DOHH2 (cell line): ENCODE data around the gene MVP.

Experiments
- EZH2phosphoT487 ChIP-seq: fragments of 200-600 bp; sonication (generic); IDR thresholded peaks from 2 replicates; pipeline ENCODE4 v1.6.1; 2017; ENCODE audit warnings: borderline replicate concordance, mild to moderate bottlenecking, antibody characterized with exemption, low read length, moderate library complexity, mixed read lengths
- TF ChIP-seq, protein P1 (sequence below): fragments of 200-600 bp; sonication (generic); IDR thresholded peaks from one replicate; pipeline ENCODE4 v1.5.1; 2014; ENCODE audit warnings: antibody characterized with exemption, mild to moderate bottlenecking, low read depth, low read length; ENCODE audit not compliant: poor library complexity, severe bottlenecking

DNA sequence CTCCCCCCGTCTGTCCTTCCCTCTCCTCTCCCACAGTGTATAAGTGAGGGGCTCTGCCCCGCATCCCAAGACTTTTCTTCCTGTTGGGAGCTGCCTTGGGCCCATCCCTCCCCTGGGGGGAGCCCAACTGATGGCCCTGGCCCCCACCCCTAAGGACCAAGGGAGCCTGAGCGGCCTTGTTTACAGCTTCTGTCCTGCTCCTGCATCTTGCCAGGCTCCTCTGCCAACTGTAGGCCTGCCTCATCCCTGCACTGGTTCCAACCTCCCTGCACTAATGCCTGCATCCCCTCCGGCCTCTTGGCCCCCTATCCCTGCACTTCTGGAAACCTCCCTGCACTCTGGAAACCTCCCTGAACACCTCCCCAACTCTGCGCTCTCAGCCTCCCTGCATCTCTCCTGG is 5.7 kb upstream of the MVP start:
- TF ChIP-seq, protein P1, sequence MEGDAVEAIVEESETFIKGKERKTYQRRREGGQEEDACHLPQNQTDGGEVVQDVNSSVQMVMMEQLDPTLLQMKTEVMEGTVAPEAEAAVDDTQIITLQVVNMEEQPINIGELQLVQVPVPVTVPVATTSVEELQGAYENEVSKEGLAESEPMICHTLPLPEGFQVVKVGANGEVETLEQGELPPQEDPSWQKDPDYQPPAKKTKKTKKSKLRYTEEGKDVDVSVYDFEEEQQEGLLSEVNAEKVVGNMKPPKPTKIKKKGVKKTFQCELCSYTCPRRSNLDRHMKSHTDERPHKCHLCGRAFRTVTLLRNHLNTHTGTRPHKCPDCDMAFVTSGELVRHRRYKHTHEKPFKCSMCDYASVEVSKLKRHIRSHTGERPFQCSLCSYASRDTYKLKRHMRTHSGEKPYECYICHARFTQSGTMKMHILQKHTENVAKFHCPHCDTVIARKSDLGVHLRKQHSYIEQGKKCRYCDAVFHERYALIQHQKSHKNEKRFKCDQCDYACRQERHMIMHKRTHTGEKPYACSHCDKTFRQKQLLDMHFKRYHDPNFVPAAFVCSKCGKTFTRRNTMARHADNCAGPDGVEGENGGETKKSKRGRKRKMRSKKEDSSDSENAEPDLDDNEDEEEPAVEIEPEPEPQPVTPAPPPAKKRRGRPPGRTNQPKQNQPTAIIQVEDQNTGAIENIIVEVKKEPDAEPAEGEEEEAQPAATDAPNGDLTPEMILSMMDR, result no peak
- no peak for TF ChIP-seq EZH2phosphoT487
